ENCODE data around the gene BACH2. TPM values are rescaled to one million over a fixed set of nuclear protein-coding genes. Genes with fewer than 3 reads are reported as not detected.

Gene BACH2
- total and polyA plus RNA-seq, 9 of the 15 experiments (the other 6 are each of a cell fraction or from before 2014, with no cell fraction given) = 0.06 to 3.1 (median 0.59) TPM

DNA sequence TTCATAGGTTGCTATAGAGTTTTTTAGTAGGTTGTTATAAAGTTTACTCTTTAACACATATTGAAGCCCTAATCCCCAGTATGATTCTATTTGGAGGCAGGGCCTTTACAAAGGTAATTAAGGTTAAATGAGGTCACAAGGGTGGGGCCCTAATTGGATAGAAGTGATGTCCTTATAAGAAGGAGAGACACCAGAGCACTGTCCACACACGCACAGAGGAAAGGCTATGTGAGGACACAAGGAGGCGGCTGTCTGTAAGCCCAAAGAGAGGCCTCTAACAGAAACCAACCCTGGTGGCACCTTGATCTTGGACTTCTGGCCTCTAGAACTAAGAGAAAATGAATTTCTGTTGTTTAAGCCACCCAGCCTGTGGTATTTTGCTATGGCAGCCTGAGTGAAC, 303.8 kb downstream of the BACH2 start:
- Histone ChIP-seq H3K27me3 (ENCODE audit: control insufficient read depth in 2 of 2, insufficient read depth in 2 of 2, low read length in 2 of 2) (0 out of 5 replicates have a peak, but pooled peaks cover 0 to 3% of the 10 kb centered on the region in 2 experiments), H3K9me3 (replicated peaks; ENCODE audit: control insufficient read depth, insufficient read depth, low read depth, low read length) (no peaks in the 10 kb centered on the region), H3K4me3 (no peak overlapping the region), H3K36me3 (ENCODE audit: control insufficient read depth, insufficient read depth, low read length) (no peaks in the 10 kb centered on the region), H4K20me1 (replicated peaks; ENCODE audit: control insufficient read depth, insufficient read depth, low read length) (no peaks in the 10 kb centered on the region), H2AFZ (ENCODE audit: low read depth, low read length) (no peak overlapping the region), H3K4me1 (replicated peaks in 1 of 2; ENCODE audit: control insufficient read depth in 2 of 2, insufficient read depth in 2 of 2, low read length in 2 of 2) (no peaks in the 10 kb centered on the region), H3K4me2 (ENCODE audit: insufficient read depth, low read length) (no peak overlapping the region), H3K9ac (ENCODE audit: insufficient read depth in 1 of 2, low read depth in 2 of 2, low read length in 2 of 2) (no peak overlapping the region), H3K79me2 (ENCODE audit: control insufficient read depth, insufficient read depth, low read length) (no peaks in the 10 kb centered on the region), H3K9me1 (ENCODE audit: control insufficient read depth, insufficient read depth, low read length) (no peaks in the 10 kb centered on the region), H3K27ac (ENCODE audit: extremely low read depth, low read depth, low read length) (no peak overlapping the region)
- BruUV-seq (replicated peaks) = no TSS peak
- POLR2A ChIA-PET = no interaction called here
- FAIRE-seq (no peak), ATAC-seq (no peak), DNase-seq (ENCODE audit: extremely low read depth in 1 of 4, low spot score in 3 of 4) (no peak)
- CTCF ChIA-PET (ENCODE audit: low intra/inter-chr PET ratio) = no interaction called here
- WGBS (ENCODE audit: insufficient coverage, low coverage, missing lambda C conversion rate) = 0% methylated on average over 2 of the region's 2 CpGs
- intact Hi-C loops (cut with micrococcal nuclease) = no loop called here
- in situ Hi-C loops (cut with MboI) = no loop called here
- TF ChIP-seq, protein P1, sequence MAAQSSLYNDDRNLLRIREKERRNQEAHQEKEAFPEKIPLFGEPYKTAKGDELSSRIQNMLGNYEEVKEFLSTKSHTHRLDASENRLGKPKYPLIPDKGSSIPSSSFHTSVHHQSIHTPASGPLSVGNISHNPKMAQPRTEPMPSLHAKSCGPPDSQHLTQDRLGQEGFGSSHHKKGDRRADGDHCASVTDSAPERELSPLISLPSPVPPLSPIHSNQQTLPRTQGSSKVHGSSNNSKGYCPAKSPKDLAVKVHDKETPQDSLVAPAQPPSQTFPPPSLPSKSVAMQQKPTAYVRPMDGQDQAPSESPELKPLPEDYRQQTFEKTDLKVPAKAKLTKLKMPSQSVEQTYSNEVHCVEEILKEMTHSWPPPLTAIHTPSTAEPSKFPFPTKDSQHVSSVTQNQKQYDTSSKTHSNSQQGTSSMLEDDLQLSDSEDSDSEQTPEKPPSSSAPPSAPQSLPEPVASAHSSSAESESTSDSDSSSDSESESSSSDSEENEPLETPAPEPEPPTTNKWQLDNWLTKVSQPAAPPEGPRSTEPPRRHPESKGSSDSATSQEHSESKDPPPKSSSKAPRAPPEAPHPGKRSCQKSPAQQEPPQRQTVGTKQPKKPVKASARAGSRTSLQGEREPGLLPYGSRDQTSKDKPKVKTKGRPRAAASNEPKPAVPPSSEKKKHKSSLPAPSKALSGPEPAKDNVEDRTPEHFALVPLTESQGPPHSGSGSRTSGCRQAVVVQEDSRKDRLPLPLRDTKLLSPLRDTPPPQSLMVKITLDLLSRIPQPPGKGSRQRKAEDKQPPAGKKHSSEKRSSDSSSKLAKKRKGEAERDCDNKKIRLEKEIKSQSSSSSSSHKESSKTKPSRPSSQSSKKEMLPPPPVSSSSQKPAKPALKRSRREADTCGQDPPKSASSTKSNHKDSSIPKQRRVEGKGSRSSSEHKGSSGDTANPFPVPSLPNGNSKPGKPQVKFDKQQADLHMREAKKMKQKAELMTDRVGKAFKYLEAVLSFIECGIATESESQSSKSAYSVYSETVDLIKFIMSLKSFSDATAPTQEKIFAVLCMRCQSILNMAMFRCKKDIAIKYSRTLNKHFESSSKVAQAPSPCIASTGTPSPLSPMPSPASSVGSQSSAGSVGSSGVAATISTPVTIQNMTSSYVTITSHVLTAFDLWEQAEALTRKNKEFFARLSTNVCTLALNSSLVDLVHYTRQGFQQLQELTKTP (IDR thresholded peaks at IDR 0.05; ENCODE audit: low read depth in 1 of 2, partially characterized antibody in 2 of 2) = no peak
- TF ChIP-seq SRSF9 (IDR thresholded peaks at IDR 0.05; ENCODE audit: borderline replicate concordance, low read depth, low read length) = no peak
- TF ChIP-seq FUS (optimal IDR thresholded peaks at IDR 0.05; ENCODE audit: low read depth, low read length) = no peak
- TF ChIP-seq ZKSCAN3 (CRISPR knock-in tag; IDR thresholded peaks at IDR 0.05) = no peak
- no peak for TF ChIP-seq ZNF140 (CRISPR knock-in tag; IDR thresholded peaks at IDR 0.05)
- TF ChIP-seq, protein P2, sequence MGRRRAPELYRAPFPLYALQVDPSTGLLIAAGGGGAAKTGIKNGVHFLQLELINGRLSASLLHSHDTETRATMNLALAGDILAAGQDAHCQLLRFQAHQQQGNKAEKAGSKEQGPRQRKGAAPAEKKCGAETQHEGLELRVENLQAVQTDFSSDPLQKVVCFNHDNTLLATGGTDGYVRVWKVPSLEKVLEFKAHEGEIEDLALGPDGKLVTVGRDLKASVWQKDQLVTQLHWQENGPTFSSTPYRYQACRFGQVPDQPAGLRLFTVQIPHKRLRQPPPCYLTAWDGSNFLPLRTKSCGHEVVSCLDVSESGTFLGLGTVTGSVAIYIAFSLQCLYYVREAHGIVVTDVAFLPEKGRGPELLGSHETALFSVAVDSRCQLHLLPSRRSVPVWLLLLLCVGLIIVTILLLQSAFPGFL (CRISPR knock-in tag; IDR thresholded peaks at IDR 0.05) = no peak
- no peak for TF ChIP-seq NFE2 (IDR thresholded peaks at IDR 0.05; ENCODE audit: low read depth)
- TF ChIP-seq, protein P3, sequence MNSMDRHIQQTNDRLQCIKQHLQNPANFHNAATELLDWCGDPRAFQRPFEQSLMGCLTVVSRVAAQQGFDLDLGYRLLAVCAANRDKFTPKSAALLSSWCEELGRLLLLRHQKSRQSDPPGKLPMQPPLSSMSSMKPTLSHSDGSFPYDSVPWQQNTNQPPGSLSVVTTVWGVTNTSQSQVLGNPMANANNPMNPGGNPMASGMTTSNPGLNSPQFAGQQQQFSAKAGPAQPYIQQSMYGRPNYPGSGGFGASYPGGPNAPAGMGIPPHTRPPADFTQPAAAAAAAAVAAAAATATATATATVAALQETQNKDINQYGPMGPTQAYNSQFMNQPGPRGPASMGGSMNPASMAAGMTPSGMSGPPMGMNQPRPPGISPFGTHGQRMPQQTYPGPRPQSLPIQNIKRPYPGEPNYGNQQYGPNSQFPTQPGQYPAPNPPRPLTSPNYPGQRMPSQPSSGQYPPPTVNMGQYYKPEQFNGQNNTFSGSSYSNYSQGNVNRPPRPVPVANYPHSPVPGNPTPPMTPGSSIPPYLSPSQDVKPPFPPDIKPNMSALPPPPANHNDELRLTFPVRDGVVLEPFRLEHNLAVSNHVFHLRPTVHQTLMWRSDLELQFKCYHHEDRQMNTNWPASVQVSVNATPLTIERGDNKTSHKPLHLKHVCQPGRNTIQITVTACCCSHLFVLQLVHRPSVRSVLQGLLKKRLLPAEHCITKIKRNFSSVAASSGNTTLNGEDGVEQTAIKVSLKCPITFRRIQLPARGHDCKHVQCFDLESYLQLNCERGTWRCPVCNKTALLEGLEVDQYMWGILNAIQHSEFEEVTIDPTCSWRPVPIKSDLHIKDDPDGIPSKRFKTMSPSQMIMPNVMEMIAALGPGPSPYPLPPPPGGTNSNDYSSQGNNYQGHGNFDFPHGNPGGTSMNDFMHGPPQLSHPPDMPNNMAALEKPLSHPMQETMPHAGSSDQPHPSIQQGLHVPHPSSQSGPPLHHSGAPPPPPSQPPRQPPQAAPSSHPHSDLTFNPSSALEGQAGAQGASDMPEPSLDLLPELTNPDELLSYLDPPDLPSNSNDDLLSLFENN (IDR thresholded peaks at IDR 0.05; ENCODE audit: low read depth in 2 of 2, low read length in 2 of 2) = no peak
- TF ChIP-seq HIVEP1 (CRISPR knock-in tag; IDR thresholded peaks at IDR 0.05) = no peak
- no peak for TF ChIP-seq ZNF561 (CRISPR knock-in tag; conservative IDR thresholded peaks at IDR 0.05)
- no peak for TF ChIP-seq NR3C1 (CRISPR knock-in tag; IDR thresholded peaks at IDR 0.05)
- TF ChIP-seq, protein P4, sequence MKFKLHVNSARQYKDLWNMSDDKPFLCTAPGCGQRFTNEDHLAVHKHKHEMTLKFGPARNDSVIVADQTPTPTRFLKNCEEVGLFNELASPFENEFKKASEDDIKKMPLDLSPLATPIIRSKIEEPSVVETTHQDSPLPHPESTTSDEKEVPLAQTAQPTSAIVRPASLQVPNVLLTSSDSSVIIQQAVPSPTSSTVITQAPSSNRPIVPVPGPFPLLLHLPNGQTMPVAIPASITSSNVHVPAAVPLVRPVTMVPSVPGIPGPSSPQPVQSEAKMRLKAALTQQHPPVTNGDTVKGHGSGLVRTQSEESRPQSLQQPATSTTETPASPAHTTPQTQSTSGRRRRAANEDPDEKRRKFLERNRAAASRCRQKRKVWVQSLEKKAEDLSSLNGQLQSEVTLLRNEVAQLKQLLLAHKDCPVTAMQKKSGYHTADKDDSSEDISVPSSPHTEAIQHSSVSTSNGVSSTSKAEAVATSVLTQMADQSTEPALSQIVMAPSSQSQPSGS (CRISPR knock-in tag; IDR thresholded peaks at IDR 0.05) = no peak
- no peak for TF ChIP-seq FIP1L1 (IDR thresholded peaks at IDR 0.05; ENCODE audit: low read depth, low read length, poor library complexity, severe bottlenecking)
- no peak for TF ChIP-seq CREBBP (IDR thresholded peaks at IDR 0.05; ENCODE audit: low read depth, low read length)

Data from K562 (cell line).